OCI-LY7 (cell line): ENCODE data around the gene RBCK1.

Source experiments
- EZH2phosphoT487 ChIP-seq: fragments of 200-600 bp; sonication (generic); IDR thresholded peaks from 2 replicates; pipeline ENCODE4 v1.6.1; 2018; ENCODE audit warnings: low read depth, borderline replicate concordance, mild to moderate bottlenecking, mixed run types, antibody characterized with exemption, low read length, moderate library complexity, mixed read lengths
- TF ChIP-seq, protein P1 (sequence below): fragments of 200-600 bp; sonication (generic); conservative IDR thresholded peaks from 2 replicates; pipeline ENCODE4 v1.5.1; 2014; ENCODE audit warnings: mild to moderate bottlenecking, antibody characterized with exemption, low read length, moderate library complexity, mixed read lengths

DNA sequence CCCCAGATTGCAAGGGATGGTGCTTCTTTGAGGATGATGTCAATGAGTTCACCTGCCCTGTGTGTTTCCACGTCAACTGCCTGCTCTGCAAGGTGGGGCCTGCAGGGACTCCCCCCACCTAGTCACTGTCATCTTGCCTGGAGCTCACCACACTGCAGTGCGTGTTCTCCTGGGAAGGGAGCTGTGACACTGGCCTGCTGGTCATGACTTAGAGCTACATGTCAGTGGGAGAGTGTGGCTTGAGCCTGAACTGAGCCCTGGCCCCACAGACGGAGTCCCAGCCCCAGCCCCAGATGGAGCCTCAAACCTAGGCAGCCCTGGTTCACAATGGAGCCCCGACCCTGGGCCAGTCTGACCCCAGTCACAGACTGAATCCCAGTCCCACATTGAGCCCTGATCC, 19.3 kb downstream of the RBCK1 start:
- TF ChIP-seq, protein P1, sequence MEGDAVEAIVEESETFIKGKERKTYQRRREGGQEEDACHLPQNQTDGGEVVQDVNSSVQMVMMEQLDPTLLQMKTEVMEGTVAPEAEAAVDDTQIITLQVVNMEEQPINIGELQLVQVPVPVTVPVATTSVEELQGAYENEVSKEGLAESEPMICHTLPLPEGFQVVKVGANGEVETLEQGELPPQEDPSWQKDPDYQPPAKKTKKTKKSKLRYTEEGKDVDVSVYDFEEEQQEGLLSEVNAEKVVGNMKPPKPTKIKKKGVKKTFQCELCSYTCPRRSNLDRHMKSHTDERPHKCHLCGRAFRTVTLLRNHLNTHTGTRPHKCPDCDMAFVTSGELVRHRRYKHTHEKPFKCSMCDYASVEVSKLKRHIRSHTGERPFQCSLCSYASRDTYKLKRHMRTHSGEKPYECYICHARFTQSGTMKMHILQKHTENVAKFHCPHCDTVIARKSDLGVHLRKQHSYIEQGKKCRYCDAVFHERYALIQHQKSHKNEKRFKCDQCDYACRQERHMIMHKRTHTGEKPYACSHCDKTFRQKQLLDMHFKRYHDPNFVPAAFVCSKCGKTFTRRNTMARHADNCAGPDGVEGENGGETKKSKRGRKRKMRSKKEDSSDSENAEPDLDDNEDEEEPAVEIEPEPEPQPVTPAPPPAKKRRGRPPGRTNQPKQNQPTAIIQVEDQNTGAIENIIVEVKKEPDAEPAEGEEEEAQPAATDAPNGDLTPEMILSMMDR: no peak
- no peak for TF ChIP-seq EZH2phosphoT487
